Measurements from ENCODE around the gene TBC1D2B.
A peak's percentile ranks its signal among the peaks of the same experiment; 100 is the strongest.

TBC1D2B gene

GRCh38 chr15:78077053-78077870 is at the start of gene TBC1D2B:
TBC1D2B (minus strand) TSS chr15:78077711; CDS start chr15:78077652, 59 bp downstream.
- DNase-seq (ENCODE audit: low read depth in 2 of 2), result peak; percentile 58 to 65
- H3K4me3 ChIP-seq (replicated peaks in 1 of 2; ENCODE audit: low read depth in 2 of 2, low read length in 2 of 2), result peak within 1 kb of the TSS; percentile 72 to 87
- TF ChIP-seq CTCF (IDR thresholded peaks at IDR 0.05; ENCODE audit: low read depth, low read length), result no peak

GRCh38 chr15:78125267-78125666 is 47.8 kb upstream of the TBC1D2B start:
- TF ChIP-seq CTCF (IDR thresholded peaks at IDR 0.05; ENCODE audit: low read depth, low read length), result no peak
- no peak for DNase-seq (ENCODE audit: low read depth in 2 of 2)
- H3K4me3 ChIP-seq (replicated peaks in 1 of 2; ENCODE audit: low read depth in 2 of 2, low read length in 2 of 2), result no peak overlapping the region

- no peak overlapping the region for H3K4me3 ChIP-seq (replicated peaks in 1 of 2; ENCODE audit: low read depth in 2 of 2, low read length in 2 of 2)
- TF ChIP-seq CTCF (IDR thresholded peaks at IDR 0.05; ENCODE audit: low read depth, low read length), result no peak
- DNase-seq (ENCODE audit: low read depth in 2 of 2), result no peak
Measured at GRCh38 chr15:78120523-78120922, 43.0 kb upstream of the TBC1D2B start.

GRCh38 chr15:78112551-78112950 is 35.0 kb upstream of the TBC1D2B start:
- no peak overlapping the region for H3K4me3 ChIP-seq (replicated peaks in 1 of 2; ENCODE audit: low read depth in 2 of 2, low read length in 2 of 2)
- TF ChIP-seq CTCF (IDR thresholded peaks at IDR 0.05; ENCODE audit: low read depth, low read length), result no peak
- DNase-seq (ENCODE audit: low read depth in 2 of 2), result no peak

GRCh38 chr15:78111788-78112187 is 34.3 kb upstream of the TBC1D2B start:
- no peak for DNase-seq (ENCODE audit: low read depth in 2 of 2)
- no peak for TF ChIP-seq CTCF (IDR thresholded peaks at IDR 0.05; ENCODE audit: low read depth, low read length)
- no peak overlapping the region for H3K4me3 ChIP-seq (replicated peaks in 1 of 2; ENCODE audit: low read depth in 2 of 2, low read length in 2 of 2)

GRCh38 chr15:78110916-78111475 is 33.5 kb upstream of the TBC1D2B start:
- TF ChIP-seq CTCF (IDR thresholded peaks at IDR 0.05; ENCODE audit: low read depth, low read length), result no peak
- DNase-seq (ENCODE audit: low read depth in 2 of 2), result no peak
- no peak overlapping the region for H3K4me3 ChIP-seq (replicated peaks in 1 of 2; ENCODE audit: low read depth in 2 of 2, low read length in 2 of 2)

All from cardiac fibroblast (primary cell).